Chondrocyte (in vitro differentiated cells): ENCODE data around the gene ANKRD7. TPM values are rescaled to one million over a fixed set of nuclear protein-coding genes. Genes with fewer than 3 reads are reported as not detected.

ENCODE experiments used
- DNase-seq: peaks from one replicate; pipeline ENCODE4 v3.0.0; 2021; ENCODE audit warnings: mixed read lengths, low spot score
- H3K27ac Mint-ChIP-seq: one replicate; pipeline ENCODE4 v1.8.0; 2021; ENCODE audit warnings: mild to moderate bottlenecking, moderate library complexity, mixed read lengths; ENCODE audit not compliant: unreplicated experiment
- H3K27me3 Mint-ChIP-seq: 2 replicates; pipeline ENCODE4 v1.8.0; 2021; ENCODE audit warnings: low read depth, mixed read lengths
- H3K36me3 Mint-ChIP-seq: 2 replicates; pipeline ENCODE4 v1.8.0; 2021; ENCODE audit warnings: low read depth, mixed read lengths
- H3K4me1 Mint-ChIP-seq: 2 replicates; pipeline ENCODE4 v1.8.0; 2021; ENCODE audit warnings: low read depth, mild to moderate bottlenecking, mixed read lengths
- H3K4me3 Mint-ChIP-seq: one replicate; pipeline ENCODE4 v1.8.0; 2021; ENCODE audit warnings: mild to moderate bottlenecking, moderate library complexity, mixed read lengths; ENCODE audit not compliant: unreplicated experiment
- H3K9me3 Mint-ChIP-seq: 2 replicates; pipeline ENCODE4 v1.8.0; 2021; ENCODE audit warnings: low read depth, mixed read lengths
- CTCF ChIP-seq: fragments of 200-600 bp; sonication (generic); IDR thresholded peaks from 2 replicates; pipeline ENCODE4 v1.5.0; 2021; ENCODE audit warnings: antibody characterized with exemption, mild to moderate bottlenecking, moderate library complexity
- total RNA-seq: library from RNA; stranded (reverse); gene quantifications from 3 replicates; pipeline ENCODE4 v1.2.1, GENCODE V29; 2021

Gene ANKRD7
- total RNA-seq, 1 donor from 2014 or later = not detected

DNA sequence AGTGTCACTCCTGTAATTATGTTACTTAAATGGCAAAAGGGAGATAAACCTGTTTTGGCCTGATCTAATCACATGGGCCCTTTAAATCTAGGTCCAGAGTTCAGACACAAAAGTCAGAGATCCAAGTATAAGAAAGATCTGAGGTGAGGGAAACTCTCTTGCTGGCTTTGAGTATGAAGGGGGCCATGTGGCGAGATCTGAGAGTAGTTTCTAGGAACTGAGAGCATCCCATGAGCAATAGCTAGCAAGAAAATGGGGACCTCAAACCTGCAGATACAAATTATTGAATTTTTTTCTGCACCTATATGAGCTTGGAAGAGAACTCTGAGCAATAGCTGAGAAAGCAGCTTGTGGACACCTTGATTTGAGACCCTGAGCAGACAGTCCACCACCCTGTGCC lies 27.6 kb downstream of the ANKRD7 start:
- peaks cover 15% of the 10 kb centered on the region for H3K27me3 Mint-ChIP-seq

GRCh38 chr7:118259115-118259514 lies 34.6 kb downstream of the ANKRD7 start:
- H3K4me3 Mint-ChIP-seq = no peak overlapping the region
- peak; percentile 69 for TF ChIP-seq CTCF
- no peak for DNase-seq
- no peaks in the 10 kb centered on the region for H3K4me1 Mint-ChIP-seq
- no peak overlapping the region for H3K27ac Mint-ChIP-seq
- H3K27me3 Mint-ChIP-seq = peaks cover 4% of the 10 kb centered on the region
- H3K9me3 Mint-ChIP-seq = no peaks in the 10 kb centered on the region
- H3K36me3 Mint-ChIP-seq = no peaks in the 10 kb centered on the region

More for the DNA sequence above, 27.6 kb downstream of the ANKRD7 start:
- Mint-ChIP-seq H3K4me3 (no peak overlapping the region), H3K4me1 (no peaks in the 10 kb centered on the region), H3K36me3 (no peaks in the 10 kb centered on the region), H3K9me3 (no peaks in the 10 kb centered on the region), H3K27ac (no peak overlapping the region)
- TF ChIP-seq CTCF = no peak
- DNase-seq = no peak

DNA sequence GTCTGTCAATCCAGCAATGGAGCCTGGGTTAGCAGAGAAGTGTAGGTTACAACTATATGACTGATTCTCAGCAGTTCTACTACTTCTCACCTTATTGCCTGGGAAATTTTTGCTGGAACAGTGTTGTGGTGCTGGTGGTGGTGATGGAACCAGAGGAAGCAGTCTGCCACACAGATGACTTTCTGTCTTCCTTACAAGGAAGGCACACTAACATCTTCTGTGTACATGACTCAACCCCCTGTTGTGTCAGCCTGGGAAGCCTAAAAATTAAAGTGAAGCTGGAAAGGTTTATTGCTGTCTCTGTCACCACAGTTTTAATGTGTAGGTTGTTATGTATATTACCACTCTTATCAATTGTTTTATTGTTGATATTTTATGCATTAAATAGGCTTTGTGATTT lies 40.3 kb downstream of the ANKRD7 start:
- no peak for DNase-seq
- no peak for TF ChIP-seq CTCF
- Mint-ChIP-seq H3K4me3 (no peak overlapping the region), H3K4me1 (no peaks in the 10 kb centered on the region), H3K27ac (no peak overlapping the region), H3K36me3 (no peaks in the 10 kb centered on the region), H3K27me3 (peaks cover 12% of the 10 kb centered on the region), H3K9me3 (no peaks in the 10 kb centered on the region)

GRCh38 chr7:118280319-118281012 lies 56.0 kb downstream of the ANKRD7 start:
- no peak for DNase-seq
- no peak overlapping the region for H3K4me3 Mint-ChIP-seq
- no peak overlapping the region for H3K27ac Mint-ChIP-seq
- peaks cover 11% of the 10 kb centered on the region for H3K27me3 Mint-ChIP-seq
- TF ChIP-seq CTCF = no peak
- no peaks in the 10 kb centered on the region for H3K36me3 Mint-ChIP-seq
- peaks cover 10% of the 10 kb centered on the region for H3K4me1 Mint-ChIP-seq
- H3K9me3 Mint-ChIP-seq = no peaks in the 10 kb centered on the region

DNA sequence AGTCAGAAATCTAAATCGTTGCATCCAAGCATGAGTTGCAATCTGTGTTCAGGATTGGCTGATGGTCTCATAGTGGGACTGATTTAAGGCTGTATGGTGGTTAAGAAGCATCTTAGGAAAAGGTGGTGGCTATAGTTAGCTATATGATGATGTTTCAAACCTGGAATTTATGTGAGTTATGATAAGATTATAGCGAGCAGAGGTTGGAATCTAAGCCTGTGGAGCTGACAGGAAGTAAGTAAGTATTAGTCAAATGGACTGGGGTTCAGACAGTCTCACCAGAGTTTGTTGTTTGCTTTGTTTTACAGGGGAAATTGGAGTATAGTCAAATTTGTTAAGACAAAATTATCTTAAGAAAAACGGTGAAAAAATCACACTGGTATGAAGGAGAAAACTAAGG lies 56.7 kb downstream of the ANKRD7 start:
- H3K27ac Mint-ChIP-seq = no peak overlapping the region

More for the DNA sequence above, 56.7 kb downstream of the ANKRD7 start:
- H3K4me3 Mint-ChIP-seq = no peak overlapping the region
- H3K27me3 Mint-ChIP-seq = peaks cover 11% of the 10 kb centered on the region
- no peaks in the 10 kb centered on the region for H3K9me3 Mint-ChIP-seq
- H3K4me1 Mint-ChIP-seq = peaks cover 10% of the 10 kb centered on the region
- no peak for TF ChIP-seq CTCF
- H3K36me3 Mint-ChIP-seq = no peaks in the 10 kb centered on the region
- no peak for DNase-seq
